GM18907 (cell line): ENCODE results near the gene MTHFD2L.
"Not testable (repeated sequence)": the region's sequence is repeated elsewhere in the genome, so short reads cannot be mapped to it uniquely, and the experiment has no call there.

Source experiments
- ATAC-seq: cut with Tn5 transposase; IDR thresholded peaks from one replicate; pipeline ENCODE4 v1.9.1; 2021; ENCODE audit warnings: mild to moderate bottlenecking, moderate library complexity; ENCODE audit not compliant: unreplicated experiment

Gene MTHFD2L

GRCh38 chr4:74157561-74158465, at the start of gene MTHFD2L:
TSS of gene MTHFD2L (plus strand) at chr4:74158118. CDS start at chr4:74158139, 21 bp downstream.
- peak; percentile 99 for ATAC-seq

- no peak for ATAC-seq
Observed at GRCh38 chr4:74108457-74109115, 49.3 kb upstream of the MTHFD2L start.

- no peak for ATAC-seq
Observed at GRCh38 chr4:74109116-74109869, 48.6 kb upstream of the MTHFD2L start.

GRCh38 chr4:74109870-74110605, 47.9 kb upstream of the MTHFD2L start:
- ATAC-seq = no peak

- no peak for ATAC-seq
Observed at GRCh38 chr4:74110670-74111069, 47.2 kb upstream of the MTHFD2L start.

- no peak for ATAC-seq
Observed at GRCh38 chr4:74111306-74111975, 46.5 kb upstream of the MTHFD2L start.

- ATAC-seq = no peak
Observed at GRCh38 chr4:74111990-74112389, 45.9 kb upstream of the MTHFD2L start.

- no peak for ATAC-seq
Observed at GRCh38 chr4:74112399-74113105, 45.4 kb upstream of the MTHFD2L start.

- no peak for ATAC-seq
Observed at GRCh38 chr4:74114234-74114633, 43.7 kb upstream of the MTHFD2L start.

- ATAC-seq = no peak
Observed at GRCh38 chr4:74117024-74117534, 40.8 kb upstream of the MTHFD2L start.

- no peak for ATAC-seq
Observed at GRCh38 chr4:74118600-74119338, 39.1 kb upstream of the MTHFD2L start.

GRCh38 chr4:74120086-74120485, 37.8 kb upstream of the MTHFD2L start:
- ATAC-seq = no peak

GRCh38 chr4:74121643-74122579, 36.0 kb upstream of the MTHFD2L start:
- no peak for ATAC-seq

- no peak for ATAC-seq
Observed at GRCh38 chr4:74123065-74123728, 34.7 kb upstream of the MTHFD2L start.

GRCh38 chr4:74125029-74125428, 32.9 kb upstream of the MTHFD2L start:
- ATAC-seq = no peak

GRCh38 chr4:74127745-74128144, 30.2 kb upstream of the MTHFD2L start:
- ATAC-seq = no peak

- not testable (repeated sequence) for ATAC-seq
Observed at GRCh38 chr4:74130843-74131242, 27.1 kb upstream of the MTHFD2L start.
